ENCODE data around the gene ZNF835. TPM values are rescaled to one million over a fixed set of nuclear protein-coding genes. Genes with fewer than 3 reads are reported as not detected.

Gene ZNF835
- total RNA-seq, 1 experiment from 2014 or later = not detected

- CTCF ChIA-PET = no interaction called here
- H3K27me3 ChIP-seq (replicated peaks; ENCODE audit: control insufficient read depth, insufficient read depth, low read length) = no peaks in the 10 kb centered on the region
- H3K4me3 ChIP-seq (ENCODE audit: low read depth, low read length) = no peak overlapping the region
- intact Hi-C loops (cut with micrococcal nuclease; ENCODE audit: unreplicated experiment) = no loop called here
- Mint-ChIP-seq H3K27me3 (ENCODE audit: insufficient read depth, unreplicated experiment) (no peaks in the 10 kb centered on the region), H3K27ac (ENCODE audit: unreplicated experiment) (no peak overlapping the region), H3K9me3 (ENCODE audit: unreplicated experiment) (peaks cover 59% of the 10 kb centered on the region), H3K4me3 (ENCODE audit: unreplicated experiment) (no peak overlapping the region), H3K36me3 (ENCODE audit: insufficient read depth, unreplicated experiment) (peaks cover 5% of the 10 kb centered on the region), H3K4me1 (ENCODE audit: low read depth, unreplicated experiment) (no peaks in the 10 kb centered on the region)
- POLR2A ChIA-PET = no interaction called here
- H3K4me1 ChIP-seq = no peaks in the 10 kb centered on the region
- no peak for DNase-seq
- peaks cover 11% of the 10 kb centered on the region for H3K9me3 ChIP-seq
- no TSS peak for BruUV-seq (replicated peaks)
- TF ChIP-seq CTCF (IDR thresholded peaks at IDR 0.05; ENCODE audit: insufficient read depth in 1 of 2, low read depth in 1 of 2, low read length in 1 of 2, severe bottlenecking in 1 of 2, unreplicated experiment in 1 of 2) = no peak
- H3K36me3 ChIP-seq (ENCODE audit: control insufficient read depth, insufficient read depth, low read length) = no peaks in the 10 kb centered on the region
Measured at GRCh38 chr19:56633021-56633420, 38.5 kb downstream of the ZNF835 start.

DNA sequence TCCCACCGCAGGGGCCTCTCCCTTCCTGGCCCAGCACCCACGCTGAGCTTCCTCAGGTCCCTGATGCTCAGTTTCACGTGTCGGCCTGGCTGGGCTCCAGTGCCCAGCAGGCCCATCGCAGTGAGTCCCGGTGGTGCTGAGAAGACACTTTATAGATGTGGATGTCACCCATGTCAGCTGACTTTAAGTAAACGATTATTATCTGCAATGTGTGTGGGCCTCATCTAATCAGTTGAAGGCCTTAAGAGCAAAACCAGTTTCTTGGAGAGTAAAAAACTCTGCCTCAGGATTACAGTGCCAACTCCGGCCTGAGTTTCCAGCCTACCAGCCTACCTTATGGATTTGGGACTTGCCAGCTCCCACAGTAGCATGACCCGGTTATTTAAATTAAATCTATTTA, 45.8 kb downstream of the ZNF835 start:
- TF ChIP-seq CTCF (IDR thresholded peaks at IDR 0.05; ENCODE audit: insufficient read depth in 1 of 2, low read depth in 1 of 2, low read length in 1 of 2, severe bottlenecking in 1 of 2, unreplicated experiment in 1 of 2) = no peak
- no peaks in the 10 kb centered on the region for H3K36me3 Mint-ChIP-seq (ENCODE audit: insufficient read depth, unreplicated experiment)

GRCh38 chr19:56623006-56623405, 48.6 kb downstream of the ZNF835 start:
- TF ChIP-seq CTCF (IDR thresholded peaks at IDR 0.05; ENCODE audit: insufficient read depth in 1 of 2, low read depth in 1 of 2, low read length in 1 of 2, severe bottlenecking in 1 of 2, unreplicated experiment in 1 of 2) = no peak
- H3K27me3 ChIP-seq (replicated peaks; ENCODE audit: control insufficient read depth, insufficient read depth, low read length) = no peaks in the 10 kb centered on the region
- intact Hi-C loops (cut with micrococcal nuclease; ENCODE audit: unreplicated experiment) = no loop called here
- H3K4me1 ChIP-seq = no peaks in the 10 kb centered on the region
- Mint-ChIP-seq H3K27ac (ENCODE audit: unreplicated experiment) (no peak overlapping the region), H3K4me3 (ENCODE audit: unreplicated experiment) (no peak overlapping the region), H3K9me3 (ENCODE audit: unreplicated experiment) (peaks cover 27% of the 10 kb centered on the region), H3K27me3 (ENCODE audit: insufficient read depth, unreplicated experiment) (no peaks in the 10 kb centered on the region), H3K4me1 (ENCODE audit: low read depth, unreplicated experiment) (no peaks in the 10 kb centered on the region), H3K36me3 (ENCODE audit: insufficient read depth, unreplicated experiment) (no peaks in the 10 kb centered on the region)
- CTCF ChIA-PET = no interaction called here
- H3K9me3 ChIP-seq = 0 out of 2 replicates have a peak, but pooled peaks cover 7% of the 10 kb centered on the region
- POLR2A ChIA-PET = no interaction called here
- DNase-seq = no peak
- no peak overlapping the region for H3K4me3 ChIP-seq (ENCODE audit: low read depth, low read length)
- no peaks in the 10 kb centered on the region for H3K36me3 ChIP-seq (ENCODE audit: control insufficient read depth, insufficient read depth, low read length)
- BruUV-seq (replicated peaks) = no TSS peak

More for the DNA sequence above, 45.8 kb downstream of the ZNF835 start:
- Histone ChIP-seq H3K27me3 (replicated peaks; ENCODE audit: control insufficient read depth, insufficient read depth, low read length) (no peaks in the 10 kb centered on the region), H3K4me1 (no peaks in the 10 kb centered on the region), H3K9me3 (0 out of 2 replicates have a peak, but pooled peaks cover 7% of the 10 kb centered on the region), H3K36me3 (ENCODE audit: control insufficient read depth, insufficient read depth, low read length) (no peaks in the 10 kb centered on the region), H3K4me3 (ENCODE audit: low read depth, low read length) (no peak overlapping the region)
- POLR2A ChIA-PET = no interaction called here
- no peak for DNase-seq
- no TSS peak for BruUV-seq (replicated peaks)
- no peaks in the 10 kb centered on the region for H3K4me1 Mint-ChIP-seq (ENCODE audit: low read depth, unreplicated experiment)
- intact Hi-C loops (cut with micrococcal nuclease; ENCODE audit: unreplicated experiment) = no loop called here
- no peak overlapping the region for H3K4me3 Mint-ChIP-seq (ENCODE audit: unreplicated experiment)
- CTCF ChIA-PET = no interaction called here
- peaks cover 30% of the 10 kb centered on the region for H3K9me3 Mint-ChIP-seq (ENCODE audit: unreplicated experiment)
- H3K27ac Mint-ChIP-seq (ENCODE audit: unreplicated experiment) = no peak overlapping the region
- H3K27me3 Mint-ChIP-seq (ENCODE audit: insufficient read depth, unreplicated experiment) = no peaks in the 10 kb centered on the region
